ENCODE measurements around the gene HNRNPUL1.

- TF ChIP-seq POLR2A (IDR thresholded peaks at IDR 0.05; ENCODE audit: control extremely low read depth in 1 of 2, low read depth in 2 of 2, low read length in 2 of 2), result no peak
- no peak for TF ChIP-seq PHF8 (conservative IDR thresholded peaks at IDR 0.05; ENCODE audit: low read depth, low read length)
- TF ChIP-seq CTCF (IDR thresholded peaks at IDR 0.05; ENCODE audit: control extremely low read depth in 1 of 3, insufficient read depth in 1 of 3, low read depth in 1 of 3, low read length in 3 of 3), result no peak
- no peak for TF ChIP-seq JUND (IDR thresholded peaks at IDR 0.05; ENCODE audit: low read length)
- TF ChIP-seq, protein P1, sequence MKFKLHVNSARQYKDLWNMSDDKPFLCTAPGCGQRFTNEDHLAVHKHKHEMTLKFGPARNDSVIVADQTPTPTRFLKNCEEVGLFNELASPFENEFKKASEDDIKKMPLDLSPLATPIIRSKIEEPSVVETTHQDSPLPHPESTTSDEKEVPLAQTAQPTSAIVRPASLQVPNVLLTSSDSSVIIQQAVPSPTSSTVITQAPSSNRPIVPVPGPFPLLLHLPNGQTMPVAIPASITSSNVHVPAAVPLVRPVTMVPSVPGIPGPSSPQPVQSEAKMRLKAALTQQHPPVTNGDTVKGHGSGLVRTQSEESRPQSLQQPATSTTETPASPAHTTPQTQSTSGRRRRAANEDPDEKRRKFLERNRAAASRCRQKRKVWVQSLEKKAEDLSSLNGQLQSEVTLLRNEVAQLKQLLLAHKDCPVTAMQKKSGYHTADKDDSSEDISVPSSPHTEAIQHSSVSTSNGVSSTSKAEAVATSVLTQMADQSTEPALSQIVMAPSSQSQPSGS (IDR thresholded peaks at IDR 0.05; ENCODE audit: low read length), result no peak
- TF ChIP-seq POLR2AphosphoS5 (IDR thresholded peaks at IDR 0.05; ENCODE audit: low read depth, low read length), result no peak
Measured at GRCh38 chr19:41311613-41312012, 47.4 kb downstream of the HNRNPUL1 start.
